ENCODE data around the gene MOB3A. TPM values are rescaled to one million over a fixed set of nuclear protein-coding genes. Genes with fewer than 3 reads are reported as not detected.

The MOB3A gene
- total and polyA plus RNA-seq, 2 of the 8 experiments (the other 6 are each of a cell fraction or from before 2014, with no cell fraction given) = 9.2 to 9.6 TPM

- TF ChIP-seq CHD7 (IDR thresholded peaks at IDR 0.05; ENCODE audit: insufficient replicate concordance, low read length) = no peak
- no peak for TF ChIP-seq YY1 (IDR thresholded peaks at IDR 0.05; ENCODE audit: low read depth, low read length)
- no peak for TF ChIP-seq SP1 (IDR thresholded peaks at IDR 0.05; ENCODE audit: low read depth, low read length)
- no peak for TF ChIP-seq HDAC6 (IDR thresholded peaks at IDR 0.05; ENCODE audit: low read depth, low read length)
- no peak for TF ChIP-seq CEBPB (IDR thresholded peaks at IDR 0.05; ENCODE audit: low read depth, low read length)
- TF ChIP-seq ASH2L (IDR thresholded peaks at IDR 0.05; ENCODE audit: low read length) = no peak
- no peak for TF ChIP-seq MAX (IDR thresholded peaks at IDR 0.05)
- no peak for TF ChIP-seq POU5F1 (IDR thresholded peaks at IDR 0.05; ENCODE audit: low read depth, low read length)
These were observed 4.0 kb upstream of the MOB3A start (continued) for GRCh38 chr19:2099937-2100718.

Data from H1 (cell line).